ENCODE data around the gene TNC.

The TNC gene

GRCh38 chr9:115111874-115112273, 6.1 kb downstream of the TNC start:
- DNase-seq, result no peak
- no peaks in the 10 kb centered on the region for H3K27me3 ChIP-seq (ENCODE audit: insufficient read depth, low read length)
- H2AK5ac ChIP-seq (ENCODE audit: low read length), result no peak overlapping the region
- H4K91ac ChIP-seq (ENCODE audit: low read depth, low read length), result no peak overlapping the region
- H3K18ac ChIP-seq (ENCODE audit: low read length), result no peak overlapping the region
- no peak overlapping the region for H3K4me2 ChIP-seq (ENCODE audit: low read length)
- no peak overlapping the region for H2BK12ac ChIP-seq (ENCODE audit: low read length)
- no peaks in the 10 kb centered on the region for H3K9me3 ChIP-seq (ENCODE audit: insufficient read depth, low read depth, low read length)
- no peak overlapping the region for H3K27ac ChIP-seq (ENCODE audit: low read depth, low read length)
- H2BK120ac ChIP-seq (ENCODE audit: insufficient read depth, low read length, poor library complexity), result no peak overlapping the region
- peaks cover 10 to 22% of the 10 kb centered on the region in 2 experiments for H3K4me1 ChIP-seq (ENCODE audit: control insufficient read depth in 1 of 2, insufficient read depth in 2 of 2, low read length in 2 of 2)
- H2BK5ac ChIP-seq (ENCODE audit: low read depth, low read length, poor library complexity), result no peak overlapping the region
- H3K14ac ChIP-seq (ENCODE audit: low read length), result no peak overlapping the region
- no peak overlapping the region for H3K4ac ChIP-seq (ENCODE audit: low read depth, low read length)
- H3K9ac ChIP-seq (ENCODE audit: low read length), result no peak overlapping the region
- H3K36me3 ChIP-seq (ENCODE audit: control insufficient read depth in 1 of 2, insufficient read depth in 2 of 2, low read length in 2 of 2), result peaks cover 4 to 8% of the 10 kb centered on the region in 2 experiments
- no peak overlapping the region for H2AFZ ChIP-seq (ENCODE audit: insufficient read depth, low read length, poor library complexity)
- no CpG with 5 or more reads among the region's 4 CpGs for WGBS (ENCODE audit: extremely low coverage, insufficient coverage, insufficient read length)
- H3K23ac ChIP-seq (ENCODE audit: low read length), result no peak overlapping the region
- H3K4me3 ChIP-seq (ENCODE audit: low read depth, low read length), result no peak overlapping the region
- peaks cover 3% of the 10 kb centered on the region for H3K79me1 ChIP-seq (ENCODE audit: low read length)
- no peak overlapping the region for H4K8ac ChIP-seq (ENCODE audit: low read depth, low read length)
- H3K79me2 ChIP-seq (ENCODE audit: control insufficient read depth, insufficient read depth, low read length, poor library complexity), result no peaks in the 10 kb centered on the region
- no peak overlapping the region for H4K12ac ChIP-seq (ENCODE audit: low read depth, low read length)

GRCh38 chr9:115109486-115109885, 8.5 kb downstream of the TNC start:
- no peaks in the 10 kb centered on the region for H3K9me3 ChIP-seq (ENCODE audit: insufficient read depth, low read depth, low read length)
- no peak overlapping the region for H3K4me2 ChIP-seq (ENCODE audit: low read length)
- no peak overlapping the region for H3K9ac ChIP-seq (ENCODE audit: low read length)
- no peaks in the 10 kb centered on the region for H3K79me2 ChIP-seq (ENCODE audit: control insufficient read depth, insufficient read depth, low read length, poor library complexity)
- no peak overlapping the region for H2BK12ac ChIP-seq (ENCODE audit: low read length)
- no peak overlapping the region for H3K4ac ChIP-seq (ENCODE audit: low read depth, low read length)
- H3K18ac ChIP-seq (ENCODE audit: low read length), result no peak overlapping the region
- H3K14ac ChIP-seq (ENCODE audit: low read length), result no peak overlapping the region
- H4K12ac ChIP-seq (ENCODE audit: low read depth, low read length), result no peak overlapping the region
- H4K8ac ChIP-seq (ENCODE audit: low read depth, low read length), result no peak overlapping the region
- no peak overlapping the region for H3K4me3 ChIP-seq (ENCODE audit: low read depth, low read length)
- H2AK5ac ChIP-seq (ENCODE audit: low read length), result no peak overlapping the region
- no peak overlapping the region for H3K27ac ChIP-seq (ENCODE audit: low read depth, low read length)
- no peaks in the 10 kb centered on the region for H3K79me1 ChIP-seq (ENCODE audit: low read length)
- DNase-seq, result no peak
- H3K27me3 ChIP-seq (ENCODE audit: insufficient read depth, low read length), result no peaks in the 10 kb centered on the region
- no peak overlapping the region for H4K91ac ChIP-seq (ENCODE audit: low read depth, low read length)
- H3K36me3 ChIP-seq (ENCODE audit: control insufficient read depth in 1 of 2, insufficient read depth in 2 of 2, low read length in 2 of 2), result peaks cover 4 to 8% of the 10 kb centered on the region in 2 experiments
- H3K4me1 ChIP-seq (ENCODE audit: control insufficient read depth in 1 of 2, insufficient read depth in 2 of 2, low read length in 2 of 2), result peaks cover 5 to 12% of the 10 kb centered on the region in 2 experiments
- no peak overlapping the region for H2BK5ac ChIP-seq (ENCODE audit: low read depth, low read length, poor library complexity)
- H3K23ac ChIP-seq (ENCODE audit: low read length), result no peak overlapping the region
- no CpG with 5 or more reads among the region's 1 CpG for WGBS (ENCODE audit: extremely low coverage, insufficient coverage, insufficient read length)
- H2BK120ac ChIP-seq (ENCODE audit: insufficient read depth, low read length, poor library complexity), result no peak overlapping the region
- H2AFZ ChIP-seq (ENCODE audit: insufficient read depth, low read length, poor library complexity), result no peak overlapping the region

GRCh38 chr9:115107701-115108100, 10.3 kb downstream of the TNC start:
- Histone ChIP-seq H4K8ac (ENCODE audit: low read depth, low read length) (no peak overlapping the region), H2BK120ac (ENCODE audit: insufficient read depth, low read length, poor library complexity) (no peak overlapping the region), H4K12ac (ENCODE audit: low read depth, low read length) (no peak overlapping the region), H2BK12ac (ENCODE audit: low read length) (no peak overlapping the region), H3K23ac (ENCODE audit: low read length) (no peak overlapping the region), H3K27ac (ENCODE audit: low read depth, low read length) (no peak overlapping the region), H3K4me3 (ENCODE audit: low read depth, low read length) (no peak overlapping the region), H3K36me3 (ENCODE audit: control insufficient read depth in 1 of 2, insufficient read depth in 2 of 2, low read length in 2 of 2) (peaks cover 3 to 7% of the 10 kb centered on the region in 2 experiments), H3K18ac (ENCODE audit: low read length) (no peak overlapping the region), H3K9ac (ENCODE audit: low read length) (no peak overlapping the region), H2AK5ac (ENCODE audit: low read length) (no peak overlapping the region), H3K27me3 (ENCODE audit: insufficient read depth, low read length) (no peaks in the 10 kb centered on the region), H3K79me1 (ENCODE audit: low read length) (no peaks in the 10 kb centered on the region), H2BK5ac (ENCODE audit: low read depth, low read length, poor library complexity) (no peak overlapping the region), H2AFZ (ENCODE audit: insufficient read depth, low read length, poor library complexity) (no peak overlapping the region), H4K91ac (ENCODE audit: low read depth, low read length) (no peak overlapping the region), H3K9me3 (ENCODE audit: insufficient read depth, low read depth, low read length) (no peaks in the 10 kb centered on the region), H3K14ac (ENCODE audit: low read length) (no peak overlapping the region), H3K4me2 (ENCODE audit: low read length) (no peak overlapping the region), H3K79me2 (ENCODE audit: control insufficient read depth, insufficient read depth, low read length, poor library complexity) (no peaks in the 10 kb centered on the region), H3K4me1 (ENCODE audit: control insufficient read depth in 1 of 2, insufficient read depth in 2 of 2, low read length in 2 of 2) (peaks cover 0 to 5% of the 10 kb centered on the region in 2 experiments), H3K4ac (ENCODE audit: low read depth, low read length) (no peak overlapping the region)
- WGBS (ENCODE audit: extremely low coverage, insufficient coverage, insufficient read length), result no CpG with 5 or more reads among the region's 2 CpGs
- DNase-seq, result no peak

- peaks cover 0 to 5% of the 10 kb centered on the region in 2 experiments for H3K4me1 ChIP-seq (ENCODE audit: control insufficient read depth in 1 of 2, insufficient read depth in 2 of 2, low read length in 2 of 2)
- no peak overlapping the region for H2BK5ac ChIP-seq (ENCODE audit: low read depth, low read length, poor library complexity)
- H3K9ac ChIP-seq (ENCODE audit: low read length), result no peak overlapping the region
- no peaks in the 10 kb centered on the region for H3K9me3 ChIP-seq (ENCODE audit: insufficient read depth, low read depth, low read length)
- H2AFZ ChIP-seq (ENCODE audit: insufficient read depth, low read length, poor library complexity), result no peak overlapping the region
- no peak overlapping the region for H2AK5ac ChIP-seq (ENCODE audit: low read length)
- WGBS (ENCODE audit: extremely low coverage, insufficient coverage, insufficient read length), result no CpG with 5 or more reads among the region's 2 CpGs
- no peak overlapping the region for H3K18ac ChIP-seq (ENCODE audit: low read length)
- no peaks in the 10 kb centered on the region for H3K79me2 ChIP-seq (ENCODE audit: control insufficient read depth, insufficient read depth, low read length, poor library complexity)
- H3K4me3 ChIP-seq (ENCODE audit: low read depth, low read length), result no peak overlapping the region
- H4K12ac ChIP-seq (ENCODE audit: low read depth, low read length), result no peak overlapping the region
- H3K79me1 ChIP-seq (ENCODE audit: low read length), result no peaks in the 10 kb centered on the region
- no peak overlapping the region for H4K8ac ChIP-seq (ENCODE audit: low read depth, low read length)
- no peak overlapping the region for H3K4me2 ChIP-seq (ENCODE audit: low read length)
- H3K27me3 ChIP-seq (ENCODE audit: insufficient read depth, low read length), result no peaks in the 10 kb centered on the region
- no peak overlapping the region for H2BK12ac ChIP-seq (ENCODE audit: low read length)
- H3K36me3 ChIP-seq (ENCODE audit: control insufficient read depth in 1 of 2, insufficient read depth in 2 of 2, low read length in 2 of 2), result peaks cover 0 to 3% of the 10 kb centered on the region in 2 experiments
- H2BK120ac ChIP-seq (ENCODE audit: insufficient read depth, low read length, poor library complexity), result no peak overlapping the region
- no peak overlapping the region for H3K23ac ChIP-seq (ENCODE audit: low read length)
- H3K14ac ChIP-seq (ENCODE audit: low read length), result no peak overlapping the region
- DNase-seq, result no peak
- no peak overlapping the region for H3K4ac ChIP-seq (ENCODE audit: low read depth, low read length)
- H4K91ac ChIP-seq (ENCODE audit: low read depth, low read length), result no peak overlapping the region
- H3K27ac ChIP-seq (ENCODE audit: low read depth, low read length), result no peak overlapping the region
Measured at GRCh38 chr9:115106642-115107041, 11.3 kb downstream of the TNC start.

All from trophoblast cell (in vitro differentiated cells and primary cell).